ENCODE measurements around the gene SEC14L3.

SEC14L3 gene

GRCh38 chr22:30447656-30448055 lies 24.2 kb downstream of the SEC14L3 start:
- H3K4me3 ChIP-seq (ENCODE audit: control insufficient read depth, low read depth, low read length): no peak overlapping the region
- DNase-seq (ENCODE audit: low read depth): no peak
- TF ChIP-seq, protein P1, sequence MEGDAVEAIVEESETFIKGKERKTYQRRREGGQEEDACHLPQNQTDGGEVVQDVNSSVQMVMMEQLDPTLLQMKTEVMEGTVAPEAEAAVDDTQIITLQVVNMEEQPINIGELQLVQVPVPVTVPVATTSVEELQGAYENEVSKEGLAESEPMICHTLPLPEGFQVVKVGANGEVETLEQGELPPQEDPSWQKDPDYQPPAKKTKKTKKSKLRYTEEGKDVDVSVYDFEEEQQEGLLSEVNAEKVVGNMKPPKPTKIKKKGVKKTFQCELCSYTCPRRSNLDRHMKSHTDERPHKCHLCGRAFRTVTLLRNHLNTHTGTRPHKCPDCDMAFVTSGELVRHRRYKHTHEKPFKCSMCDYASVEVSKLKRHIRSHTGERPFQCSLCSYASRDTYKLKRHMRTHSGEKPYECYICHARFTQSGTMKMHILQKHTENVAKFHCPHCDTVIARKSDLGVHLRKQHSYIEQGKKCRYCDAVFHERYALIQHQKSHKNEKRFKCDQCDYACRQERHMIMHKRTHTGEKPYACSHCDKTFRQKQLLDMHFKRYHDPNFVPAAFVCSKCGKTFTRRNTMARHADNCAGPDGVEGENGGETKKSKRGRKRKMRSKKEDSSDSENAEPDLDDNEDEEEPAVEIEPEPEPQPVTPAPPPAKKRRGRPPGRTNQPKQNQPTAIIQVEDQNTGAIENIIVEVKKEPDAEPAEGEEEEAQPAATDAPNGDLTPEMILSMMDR (conservative IDR thresholded peaks at IDR 0.05; ENCODE audit: control insufficient read depth, insufficient read depth, low read depth, low read length): no peak

- no peak overlapping the region for H3K4me3 ChIP-seq (ENCODE audit: control insufficient read depth, low read depth, low read length)
- DNase-seq (ENCODE audit: low read depth): peak; percentile 59
- TF ChIP-seq, protein P1 (conservative IDR thresholded peaks at IDR 0.05; ENCODE audit: control insufficient read depth, insufficient read depth, low read depth, low read length): no peak
Measured at GRCh38 chr22:30445438-30446145, 26.2 kb downstream of the SEC14L3 start.

- DNase-seq (ENCODE audit: low read depth): peak; percentile 70
- TF ChIP-seq, protein P1 (conservative IDR thresholded peaks at IDR 0.05; ENCODE audit: control insufficient read depth, insufficient read depth, low read depth, low read length): peak; percentile 86
- no peak overlapping the region for H3K4me3 ChIP-seq (ENCODE audit: control insufficient read depth, low read depth, low read length)
Measured at GRCh38 chr22:30444632-30445437, 27.0 kb downstream of the SEC14L3 start.

GRCh38 chr22:30441088-30441487 lies 30.7 kb downstream of the SEC14L3 start:
- no peak for DNase-seq (ENCODE audit: low read depth)
- H3K4me3 ChIP-seq (ENCODE audit: control insufficient read depth, low read depth, low read length): no peak overlapping the region
- TF ChIP-seq, protein P1 (conservative IDR thresholded peaks at IDR 0.05; ENCODE audit: control insufficient read depth, insufficient read depth, low read depth, low read length): no peak

DNA sequence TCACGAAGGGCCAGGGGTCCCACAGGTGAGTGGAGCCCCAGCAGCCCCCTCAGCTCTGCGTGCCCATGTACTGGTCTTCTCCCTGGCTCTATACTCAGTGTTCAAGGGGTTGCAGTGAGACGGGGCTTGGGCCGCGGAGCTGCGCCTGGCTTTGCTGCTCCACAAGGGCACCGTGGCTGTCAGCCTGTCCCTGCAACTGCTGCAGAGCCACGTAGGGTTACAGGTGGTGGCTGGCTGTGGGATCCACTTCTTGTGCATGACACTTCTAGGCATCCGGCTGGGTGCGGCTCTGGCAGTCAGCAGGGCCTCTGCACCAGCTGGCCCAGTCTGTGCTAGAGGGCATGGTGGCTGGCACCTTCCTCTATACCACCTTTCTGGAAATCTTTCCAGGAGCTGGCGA lies 32.0 kb downstream of the SEC14L3 start:
- H3K4me3 ChIP-seq (ENCODE audit: control insufficient read depth, low read depth, low read length): no peak overlapping the region
- TF ChIP-seq, protein P1 (conservative IDR thresholded peaks at IDR 0.05; ENCODE audit: control insufficient read depth, insufficient read depth, low read depth, low read length): no peak
- DNase-seq (ENCODE audit: low read depth): no peak

- DNase-seq (ENCODE audit: low read depth): no peak
- TF ChIP-seq, protein P1 (conservative IDR thresholded peaks at IDR 0.05; ENCODE audit: control insufficient read depth, insufficient read depth, low read depth, low read length): no peak
- no peak overlapping the region for H3K4me3 ChIP-seq (ENCODE audit: control insufficient read depth, low read depth, low read length)
Measured at GRCh38 chr22:30439226-30439625, 32.6 kb downstream of the SEC14L3 start.
